GM21423 (cell line): Measurements from ENCODE around the gene MYBPH.

Experiments used
- ATAC-seq: cut with Tn5 transposase; IDR thresholded peaks from one replicate; pipeline ENCODE4 v1.9.1; 2021; ENCODE audit warnings: mild to moderate bottlenecking, moderate library complexity; ENCODE audit not compliant: unreplicated experiment

The MYBPH gene

GRCh38 chr1:203175237-203175826, at the start of gene MYBPH:
Gene MYBPH, minus strand, starts transcription at chr1:203175826. Its CDS starts 71 bp downstream, at chr1:203175755.
- ATAC-seq: no peak

GRCh38 chr1:203225071-203225470, 49.4 kb upstream of the MYBPH start:
- no peak for ATAC-seq

DNA sequence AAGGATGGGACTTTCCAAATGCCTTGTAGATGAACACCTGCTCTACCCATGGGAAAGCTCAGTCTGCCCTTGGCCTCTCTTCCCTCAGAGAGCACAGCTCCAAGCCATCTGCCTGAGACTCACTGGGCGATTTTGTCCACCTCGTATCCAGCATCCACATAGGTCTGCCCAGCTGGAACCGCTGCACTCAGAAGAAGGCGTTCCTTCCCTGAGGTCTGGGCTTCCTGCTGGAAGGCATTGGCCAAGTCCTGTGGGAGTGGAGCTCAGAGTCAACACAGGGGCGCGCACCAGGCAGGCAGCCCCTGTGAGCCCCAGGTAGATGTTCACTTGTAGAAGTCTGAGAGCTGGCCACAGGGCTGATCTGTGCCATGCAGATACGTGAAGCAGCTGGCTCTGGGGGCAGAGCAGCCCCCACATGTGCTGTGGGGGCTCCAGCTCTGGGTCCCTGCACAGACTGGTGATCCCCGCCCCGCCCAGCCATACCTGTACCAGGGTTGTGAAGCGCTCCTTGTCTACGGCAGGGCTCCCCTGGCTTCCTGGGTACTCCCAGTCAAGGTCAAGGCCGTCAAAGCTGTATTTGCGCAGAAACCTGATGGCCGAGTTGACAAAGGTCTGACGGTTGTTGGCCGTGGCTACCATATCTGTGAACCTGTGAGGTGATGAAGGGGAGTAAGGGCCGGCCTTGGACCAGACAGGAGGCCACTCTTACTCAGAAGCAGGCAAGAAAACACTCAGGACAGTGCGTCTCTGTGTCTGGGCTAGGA, 47.6 kb upstream of the MYBPH start:
- no peak for ATAC-seq

- no peak for ATAC-seq
Observed at GRCh38 chr1:203219934-203220333, 44.3 kb upstream of the MYBPH start.

GRCh38 chr1:203219171-203219570, 43.5 kb upstream of the MYBPH start:
- no peak for ATAC-seq

DNA sequence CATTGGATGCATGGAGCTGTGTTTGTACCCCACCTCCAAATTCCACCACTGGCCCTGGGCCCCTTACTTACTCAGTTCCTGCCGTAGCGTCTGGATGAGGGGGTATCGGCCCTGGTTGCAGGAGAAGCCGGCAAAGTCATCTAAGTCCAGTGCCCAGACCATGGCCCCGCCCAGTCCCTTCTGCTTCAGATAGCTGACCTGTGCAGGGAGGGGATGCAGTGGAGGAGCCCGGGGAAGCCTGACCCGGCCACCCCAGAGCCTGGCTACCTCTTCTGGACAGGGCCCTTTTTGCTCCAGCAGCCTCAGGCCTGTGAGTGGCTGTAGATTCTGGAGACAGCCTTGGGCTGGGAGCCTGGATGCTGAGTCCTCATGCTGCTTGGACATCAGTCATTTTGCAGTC, 42.0 kb upstream of the MYBPH start:
- no peak for ATAC-seq

DNA sequence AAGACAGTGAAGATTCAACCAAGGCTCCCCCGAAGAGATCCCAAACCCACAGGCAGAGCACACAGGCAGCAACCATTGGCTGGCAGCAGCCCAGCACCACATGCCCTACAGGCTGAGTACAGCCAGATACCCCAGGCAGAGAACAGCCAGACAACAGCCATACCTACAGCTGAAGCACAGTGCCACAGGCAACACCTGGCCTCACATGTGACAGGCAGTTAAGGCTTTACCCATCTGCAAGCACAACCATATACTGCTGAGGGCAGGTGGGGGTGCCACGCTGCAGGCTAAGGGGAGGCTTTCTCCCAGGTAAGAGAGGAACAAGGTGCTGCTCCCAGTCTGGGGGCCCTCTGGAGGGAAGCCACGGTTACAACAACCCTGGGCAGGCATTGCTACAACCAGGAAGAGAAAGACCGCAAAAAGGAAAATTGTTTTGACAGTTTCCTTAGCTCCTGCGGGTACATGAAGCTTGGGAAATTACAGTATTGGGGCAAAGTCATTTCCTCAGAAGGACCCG, 41.6 kb upstream of the MYBPH start:
- ATAC-seq: no peak

GRCh38 chr1:203216274-203217138, 40.9 kb upstream of the MYBPH start:
- ATAC-seq: no peak

DNA sequence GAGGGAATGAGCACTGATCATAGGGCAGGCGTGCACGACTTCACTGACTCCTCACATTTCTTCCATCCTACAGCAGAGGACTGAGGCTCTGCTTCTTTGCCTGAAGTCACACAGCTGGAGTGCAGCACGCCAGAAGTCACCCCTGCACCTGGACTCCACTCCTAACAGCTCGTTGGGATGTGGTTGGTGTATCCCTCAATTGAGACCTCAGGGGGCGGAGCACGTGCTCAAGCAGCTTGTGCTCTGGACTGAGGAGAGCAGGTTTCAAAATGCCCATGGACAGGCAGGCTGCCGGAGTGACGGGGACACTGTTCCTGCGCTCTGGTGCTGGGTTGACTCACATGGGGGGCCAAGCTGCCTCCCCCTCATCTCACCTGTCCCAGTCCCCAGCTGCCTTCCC, 39.9 kb upstream of the MYBPH start:
- no peak for ATAC-seq

DNA sequence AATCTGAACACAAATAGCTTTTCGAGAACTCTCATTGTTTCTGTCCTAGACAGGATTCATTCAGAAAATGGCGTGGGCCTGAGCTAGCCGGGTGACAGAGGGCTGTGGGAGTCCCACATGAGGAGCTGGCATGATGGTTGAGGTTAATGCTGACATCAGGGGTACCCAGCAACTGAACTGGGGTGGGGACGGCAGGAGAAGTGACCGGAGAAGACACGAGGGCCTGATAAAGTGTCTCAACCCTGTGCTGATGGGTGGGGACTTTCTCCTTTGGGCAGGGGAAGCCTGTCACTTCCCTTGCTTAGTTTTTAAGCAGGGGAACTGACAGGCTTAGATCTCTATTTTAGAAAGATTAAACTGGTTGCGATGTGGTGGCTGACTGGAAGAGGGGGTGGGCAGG, 39.2 kb upstream of the MYBPH start:
- no peak for ATAC-seq

- no peak for ATAC-seq
Observed at GRCh38 chr1:203213126-203213525, 37.5 kb upstream of the MYBPH start.

GRCh38 chr1:203211812-203212211, 36.2 kb upstream of the MYBPH start:
- ATAC-seq: no peak

- ATAC-seq: no peak
Observed at GRCh38 chr1:203210988-203211387, 35.4 kb upstream of the MYBPH start.

DNA sequence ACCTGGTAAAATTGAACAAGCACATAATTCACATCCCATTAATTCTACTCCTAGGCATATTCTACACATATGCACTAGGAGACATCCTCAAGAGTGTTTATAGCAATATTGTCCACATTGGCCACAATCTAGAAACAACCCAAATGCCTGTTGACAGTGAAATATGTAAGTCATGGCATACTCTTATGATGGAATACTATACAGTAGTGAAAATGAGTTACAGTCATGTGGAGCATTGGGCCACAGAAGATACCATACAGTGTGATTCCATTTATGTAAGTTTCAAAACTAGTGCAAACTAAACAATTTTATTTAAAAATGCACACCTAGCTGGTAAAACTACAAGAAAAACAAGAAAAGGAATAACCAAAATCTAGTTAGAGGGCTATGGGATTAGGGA, 34.7 kb upstream of the MYBPH start:
- no peak for ATAC-seq

GRCh38 chr1:203208181-203208580, 32.6 kb upstream of the MYBPH start:
- ATAC-seq: no peak

- no peak for ATAC-seq
Observed at GRCh38 chr1:203207751-203208150, 32.1 kb upstream of the MYBPH start.

- no peak for ATAC-seq
Observed at GRCh38 chr1:203206129-203206687, 30.6 kb upstream of the MYBPH start.

- ATAC-seq: no peak
Observed at GRCh38 chr1:203204756-203205155, 29.1 kb upstream of the MYBPH start.

DNA sequence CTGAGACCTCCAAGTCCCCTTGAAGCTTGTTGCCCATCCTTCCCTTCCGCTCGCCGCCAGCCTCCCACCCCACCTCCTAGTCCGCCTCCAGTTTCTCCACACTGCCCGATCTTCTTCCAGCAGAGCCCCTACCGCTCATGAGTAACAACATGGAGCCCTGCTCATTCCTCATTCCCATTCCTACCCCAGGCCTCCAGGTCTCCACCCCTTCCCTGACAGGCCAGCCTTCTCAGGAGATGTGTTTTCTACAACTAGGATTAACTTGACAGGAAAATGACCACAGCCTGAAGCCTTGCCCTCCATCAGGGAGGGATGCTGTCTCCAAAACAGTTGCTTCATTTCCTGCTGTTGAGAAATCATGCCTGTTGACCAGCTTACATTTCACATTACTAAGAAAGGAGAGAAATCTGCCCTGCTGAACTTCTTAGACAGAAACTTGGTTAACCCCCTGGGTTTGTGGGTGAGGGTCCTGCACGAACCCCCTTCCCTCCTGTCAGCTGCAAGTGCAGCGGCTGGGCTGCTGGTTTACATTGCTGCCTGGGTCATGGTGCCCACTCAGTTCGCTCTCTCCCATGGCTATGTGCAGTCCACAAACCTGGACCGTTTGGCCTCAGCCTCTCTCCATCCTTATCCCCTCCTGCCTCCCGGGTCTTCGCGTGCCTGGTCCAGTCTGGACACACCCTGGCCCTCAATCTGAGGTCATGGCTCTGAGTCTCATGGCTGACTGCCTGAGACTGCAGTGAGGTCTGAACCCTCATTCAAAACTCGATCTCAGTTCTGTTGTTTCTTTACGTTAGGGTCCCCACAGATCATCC, 27.0 kb upstream of the MYBPH start:
- ATAC-seq: no peak

DNA sequence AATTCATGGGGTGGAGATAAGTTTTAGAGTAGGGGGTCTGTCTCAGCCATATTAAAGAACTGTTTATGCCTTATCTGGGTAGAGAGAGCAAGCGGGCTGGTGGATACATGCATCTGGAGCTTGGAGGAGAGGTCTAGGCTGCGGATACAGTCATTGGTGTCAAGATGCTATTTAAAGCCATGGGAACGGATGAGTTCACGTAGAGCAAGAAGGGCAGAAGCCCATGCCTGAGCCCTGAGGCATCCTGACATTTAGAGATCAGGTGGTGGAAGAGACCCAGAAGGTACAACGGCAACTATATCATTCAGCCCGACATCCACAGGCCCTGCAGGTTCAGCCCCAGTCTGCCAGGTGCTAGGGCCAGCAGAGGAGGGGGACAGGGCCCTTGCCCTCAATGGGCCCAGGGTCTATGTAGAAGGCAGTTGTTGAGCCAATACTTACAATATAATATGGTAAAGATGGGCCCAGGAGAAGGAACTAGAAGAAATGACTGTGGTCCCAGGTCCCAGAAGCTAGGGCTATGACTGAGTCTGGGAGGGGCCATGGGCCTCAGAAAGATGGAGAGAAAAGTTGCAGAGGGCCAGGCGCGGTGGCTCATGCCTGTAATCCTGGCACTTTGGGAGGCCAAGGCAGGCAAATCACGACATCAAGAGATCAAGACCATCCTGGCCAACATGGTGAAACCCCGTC, 26.0 kb upstream of the MYBPH start:
- no peak for ATAC-seq
